Suprapubic skin (tissue), 4 donors: ENCODE measurements around the gene LBHD2.

ENCODE experiments used
- POLR2A ChIP-seq, 2 donors: fragments of 450-650 bp; IDR thresholded peaks; one replicate each; pipeline ENCODE4 v1.6.1; 2017; ENCODE audit warnings: antibody characterized with exemption in 2 of 2, mild to moderate bottlenecking in 2 of 2, moderate library complexity in 2 of 2
- POLR2AphosphoS5 ChIP-seq, 3 donors: sonication (generic); formaldehyde crosslinking; IDR thresholded peaks; one replicate each; pipeline ENCODE4 v1.6.1; 2017; ENCODE audit warnings: antibody characterized with exemption in 3 of 3
- TF ChIP-seq, protein P1 (sequence below), 2 donors: fragments of 200-600 bp in 1 of 2; fragments of 450-650 bp in 1 of 2; sonication (generic) in 1 of 2; IDR thresholded peaks; one replicate each; pipeline ENCODE4 v1.5.1; 2016 to 2019; ENCODE audit warnings: antibody characterized with exemption in 2 of 2, mild to moderate bottlenecking in 1 of 2, moderate library complexity in 1 of 2

DNA sequence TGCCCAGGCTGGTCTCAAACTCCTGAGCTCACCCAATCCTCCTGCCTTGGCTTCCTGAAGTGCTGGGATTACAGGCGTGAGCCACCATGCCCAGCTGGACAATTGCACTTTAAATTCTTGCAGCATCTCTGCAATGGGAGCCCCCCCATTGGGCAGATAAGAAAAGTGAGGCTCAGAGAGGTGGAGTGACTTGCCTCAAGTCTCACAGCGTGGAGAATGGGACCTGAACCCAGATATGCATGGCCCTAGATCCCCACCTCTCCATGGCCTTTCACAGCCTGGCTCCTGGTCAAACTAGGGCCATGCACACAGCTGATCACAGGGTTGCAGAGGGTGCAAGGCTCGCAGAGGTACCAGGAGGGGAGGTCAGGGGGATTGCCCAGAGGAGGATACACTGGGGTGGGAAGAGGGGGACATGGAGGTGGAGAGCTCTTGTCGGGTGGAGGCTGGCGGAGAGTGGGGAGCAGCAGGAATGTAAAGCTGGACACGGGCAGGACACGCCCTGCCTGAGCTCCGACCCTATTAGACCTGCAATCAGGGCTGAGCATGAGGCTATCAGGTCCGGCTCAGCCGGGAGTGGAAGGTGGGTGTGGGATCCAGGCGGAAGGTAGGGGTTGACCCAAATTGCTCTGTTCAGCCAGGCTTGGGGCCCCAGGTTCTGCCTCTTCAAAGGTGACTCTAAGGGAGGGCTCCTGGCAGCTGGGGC is 17.4 kb downstream of the LBHD2 start:
- no peak for TF ChIP-seq POLR2A (IDR thresholded peaks at IDR 0.05)
- TF ChIP-seq POLR2AphosphoS5 (IDR thresholded peaks at IDR 0.05), result no peak
- TF ChIP-seq, protein P1, sequence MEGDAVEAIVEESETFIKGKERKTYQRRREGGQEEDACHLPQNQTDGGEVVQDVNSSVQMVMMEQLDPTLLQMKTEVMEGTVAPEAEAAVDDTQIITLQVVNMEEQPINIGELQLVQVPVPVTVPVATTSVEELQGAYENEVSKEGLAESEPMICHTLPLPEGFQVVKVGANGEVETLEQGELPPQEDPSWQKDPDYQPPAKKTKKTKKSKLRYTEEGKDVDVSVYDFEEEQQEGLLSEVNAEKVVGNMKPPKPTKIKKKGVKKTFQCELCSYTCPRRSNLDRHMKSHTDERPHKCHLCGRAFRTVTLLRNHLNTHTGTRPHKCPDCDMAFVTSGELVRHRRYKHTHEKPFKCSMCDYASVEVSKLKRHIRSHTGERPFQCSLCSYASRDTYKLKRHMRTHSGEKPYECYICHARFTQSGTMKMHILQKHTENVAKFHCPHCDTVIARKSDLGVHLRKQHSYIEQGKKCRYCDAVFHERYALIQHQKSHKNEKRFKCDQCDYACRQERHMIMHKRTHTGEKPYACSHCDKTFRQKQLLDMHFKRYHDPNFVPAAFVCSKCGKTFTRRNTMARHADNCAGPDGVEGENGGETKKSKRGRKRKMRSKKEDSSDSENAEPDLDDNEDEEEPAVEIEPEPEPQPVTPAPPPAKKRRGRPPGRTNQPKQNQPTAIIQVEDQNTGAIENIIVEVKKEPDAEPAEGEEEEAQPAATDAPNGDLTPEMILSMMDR (IDR thresholded peaks at IDR 0.05), result no peak
